Measurements from ENCODE around the gene GMEB1.

- TF ChIP-seq CTCF (IDR thresholded peaks at IDR 0.05) (no peak), POLR2A (IDR thresholded peaks at IDR 0.05) (no peak)
Measured at GRCh38 chr1:28718586-28719331, 50.2 kb downstream of the GMEB1 start.
